ENCODE measurements around the gene CPLANE2.

The CPLANE2 gene

GRCh38 chr1:16250524-16251251 lies 13.7 kb upstream of the CPLANE2 start:
- H3K4me3 ChIP-seq (ENCODE audit: low read depth, low read length), result no peak overlapping the region
- H3K27ac ChIP-seq, result no peak overlapping the region
- no peak for TF ChIP-seq CTCF (IDR thresholded peaks at IDR 0.05)
- peaks cover 7% of the 10 kb centered on the region for H3K4me1 ChIP-seq
- H3K9ac ChIP-seq, result no peak overlapping the region
- no peaks in the 10 kb centered on the region for H3K9me3 ChIP-seq (ENCODE audit: control insufficient read depth, low read length)
- H3K36me3 ChIP-seq (ENCODE audit: control insufficient read depth, insufficient read depth, low read length), result no peaks in the 10 kb centered on the region
- no peak overlapping the region for H3K4me2 ChIP-seq (ENCODE audit: low read length)
- no peak overlapping the region for H2AFZ ChIP-seq
- H3K27me3 ChIP-seq (ENCODE audit: control insufficient read depth, insufficient read depth, low read length), result no peaks in the 10 kb centered on the region
- no peaks in the 10 kb centered on the region for H3K79me2 ChIP-seq

GRCh38 chr1:16249596-16250241 lies 12.7 kb upstream of the CPLANE2 start:
- no peak overlapping the region for H3K4me2 ChIP-seq (ENCODE audit: low read length)
- H3K79me2 ChIP-seq, result no peaks in the 10 kb centered on the region
- no peak overlapping the region for H3K27ac ChIP-seq
- no peak overlapping the region for H3K4me3 ChIP-seq (ENCODE audit: low read depth, low read length)
- H3K4me1 ChIP-seq, result peaks cover 7% of the 10 kb centered on the region
- H3K36me3 ChIP-seq (ENCODE audit: control insufficient read depth, insufficient read depth, low read length), result no peaks in the 10 kb centered on the region
- no peak overlapping the region for H3K9ac ChIP-seq
- no peaks in the 10 kb centered on the region for H3K9me3 ChIP-seq (ENCODE audit: control insufficient read depth, low read length)
- no peaks in the 10 kb centered on the region for H3K27me3 ChIP-seq (ENCODE audit: control insufficient read depth, insufficient read depth, low read length)
- no peak for TF ChIP-seq CTCF (IDR thresholded peaks at IDR 0.05)
- H2AFZ ChIP-seq, result no peak overlapping the region

GRCh38 chr1:16248603-16249516 lies 11.9 kb upstream of the CPLANE2 start:
- Histone ChIP-seq H3K36me3 (ENCODE audit: control insufficient read depth, insufficient read depth, low read length) (no peaks in the 10 kb centered on the region), H3K4me3 (ENCODE audit: low read depth, low read length) (peak overlapping the region; percentile 1), H3K27ac (no peak overlapping the region), H3K27me3 (ENCODE audit: control insufficient read depth, insufficient read depth, low read length) (no peaks in the 10 kb centered on the region), H3K79me2 (no peaks in the 10 kb centered on the region), H3K4me2 (ENCODE audit: low read length) (no peak overlapping the region), H3K4me1 (peaks cover 7% of the 10 kb centered on the region), H3K9me3 (ENCODE audit: control insufficient read depth, low read length) (no peaks in the 10 kb centered on the region), H3K9ac (no peak overlapping the region), H2AFZ (no peak overlapping the region)
- TF ChIP-seq CTCF (IDR thresholded peaks at IDR 0.05), result no peak

GRCh38 chr1:16248007-16248436 lies 11.0 kb upstream of the CPLANE2 start:
- Histone ChIP-seq H3K27ac (no peak overlapping the region), H2AFZ (no peak overlapping the region), H3K9me3 (ENCODE audit: control insufficient read depth, low read length) (no peaks in the 10 kb centered on the region), H3K4me1 (peaks cover 7% of the 10 kb centered on the region), H3K4me3 (ENCODE audit: low read depth, low read length) (no peak overlapping the region), H3K36me3 (ENCODE audit: control insufficient read depth, insufficient read depth, low read length) (no peaks in the 10 kb centered on the region), H3K79me2 (no peaks in the 10 kb centered on the region), H3K4me2 (ENCODE audit: low read length) (no peak overlapping the region), H3K27me3 (ENCODE audit: control insufficient read depth, insufficient read depth, low read length) (no peaks in the 10 kb centered on the region), H3K9ac (no peak overlapping the region)
- no peak for TF ChIP-seq CTCF (IDR thresholded peaks at IDR 0.05)

Measured in parathyroid adenoma (tissue), 2 donors.